Measurements from ENCODE around the gene FLT3. TPM values are rescaled to one million over a fixed set of nuclear protein-coding genes. Genes with fewer than 3 reads are reported as not detected.

The FLT3 gene
- total and polyA plus RNA-seq, 2 of the 13 experiments (the other 11 are each of a cell fraction or from before 2014, with no cell fraction given) = not detected

DNA sequence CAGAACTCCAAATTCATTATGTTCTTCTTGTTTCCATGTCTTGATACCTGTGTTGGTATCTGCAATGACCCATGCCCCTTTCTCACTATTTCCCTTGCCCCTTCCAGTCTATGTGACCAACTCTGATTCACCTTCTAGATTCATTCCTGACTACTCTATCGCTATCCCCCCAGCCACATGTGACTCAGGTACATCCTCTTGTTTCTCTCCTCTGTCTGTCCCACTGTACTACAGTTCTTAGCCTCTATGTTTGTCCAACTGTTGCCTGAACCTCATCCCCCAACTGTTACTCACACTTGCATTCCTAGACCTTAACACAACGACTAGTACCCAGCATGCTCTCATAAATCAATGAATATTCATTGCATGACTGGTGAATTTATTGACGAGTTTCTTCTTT is 10.0 kb upstream of the FLT3 start:
- CTCF ChIA-PET (ENCODE audit: low intra/inter-chr PET ratio, low total read pairs) = no interaction called here
- in situ Hi-C loops (cut with HindIII; ENCODE audit: extremely low pct_ligation_motif_present, low pct_unique_long_range_greater_than_20kb) = no loop called here
- WGBS (ENCODE audit: low lambda C conversion rate) = 10% methylated on average over 3 of the region's 3 CpGs

More for the DNA sequence above, 10.0 kb upstream of the FLT3 start:
- no peaks in the 10 kb centered on the region for H3K9me3 ChIP-seq (ENCODE audit: low read length)
- H3K4me1 ChIP-seq (ENCODE audit: insufficient read depth, low read length) = no peaks in the 10 kb centered on the region
- ATAC-seq (no peak), DNase-seq (ENCODE audit: low spot score) (no peak), FAIRE-seq (no peak)
- no peaks in the 10 kb centered on the region for H3K79me2 ChIP-seq (ENCODE audit: insufficient read depth, low read length)
- H3K9ac ChIP-seq (ENCODE audit: insufficient read depth, low read depth, low read length) = no peak overlapping the region
- H3K27me3 ChIP-seq (ENCODE audit: control insufficient read depth in 1 of 2, insufficient read depth in 2 of 2, low read length in 2 of 2) = no peaks in the 10 kb centered on the region
- POLR2A ChIA-PET = no interaction called here
- H3K36me3 ChIP-seq (replicated peaks in 1 of 2; ENCODE audit: control insufficient read depth in 1 of 2, insufficient read depth in 2 of 2, low read length in 2 of 2) = no peaks in the 10 kb centered on the region
- no peak overlapping the region for H3K4me3 ChIP-seq (replicated peaks in 1 of 3; ENCODE audit: insufficient read depth in 1 of 3, low read depth in 2 of 3, low read length in 3 of 3)
- no peak overlapping the region for H3K27ac ChIP-seq (ENCODE audit: extremely low read length, insufficient read depth, low read length)
- no TSS peak for BruUV-seq (replicated peaks)
- H2AFZ ChIP-seq (ENCODE audit: low read length) = no peak overlapping the region
- H4K20me1 ChIP-seq (ENCODE audit: insufficient read depth, low read length) = no peaks in the 10 kb centered on the region
- H3K4me2 ChIP-seq (ENCODE audit: low read depth, low read length) = no peak overlapping the region
- TF ChIP-seq ZNF496 (CRISPR knock-in tag; IDR thresholded peaks at IDR 0.05; ENCODE audit: insufficient replicate concordance) (no peak), MEIS1 (CRISPR knock-in tag; IDR thresholded peaks at IDR 0.05; ENCODE audit: borderline replicate concordance) (no peak), SALL2 (CRISPR knock-in tag; IDR thresholded peaks at IDR 0.05) (no peak), NR1H2 (CRISPR knock-in tag; IDR thresholded peaks at IDR 0.05; ENCODE audit: borderline replicate concordance, low read depth) (no peak), SYNCRIP (IDR thresholded peaks at IDR 0.05; ENCODE audit: insufficient read depth, low read depth, low read length) (no peak), MZF1 (CRISPR knock-in tag; IDR thresholded peaks at IDR 0.05; ENCODE audit: borderline replicate concordance) (no peak), ZNF713 (CRISPR knock-in tag; IDR thresholded peaks at IDR 0.05) (no peak), PAX8 (CRISPR knock-in tag; IDR thresholded peaks at IDR 0.05; ENCODE audit: borderline replicate concordance) (no peak), FOSL2 (CRISPR knock-in tag; IDR thresholded peaks at IDR 0.05) (no peak), ZBTB46 (CRISPR knock-in tag; IDR thresholded peaks at IDR 0.05; ENCODE audit: borderline replicate concordance) (no peak), TRAFD1 (CRISPR knock-in tag; IDR thresholded peaks at IDR 0.05; ENCODE audit: borderline replicate concordance) (no peak), KDM5B (CRISPR knock-in tag; IDR thresholded peaks at IDR 0.05; ENCODE audit: borderline replicate concordance) (no peak)
- TF ChIP-seq, protein P1, sequence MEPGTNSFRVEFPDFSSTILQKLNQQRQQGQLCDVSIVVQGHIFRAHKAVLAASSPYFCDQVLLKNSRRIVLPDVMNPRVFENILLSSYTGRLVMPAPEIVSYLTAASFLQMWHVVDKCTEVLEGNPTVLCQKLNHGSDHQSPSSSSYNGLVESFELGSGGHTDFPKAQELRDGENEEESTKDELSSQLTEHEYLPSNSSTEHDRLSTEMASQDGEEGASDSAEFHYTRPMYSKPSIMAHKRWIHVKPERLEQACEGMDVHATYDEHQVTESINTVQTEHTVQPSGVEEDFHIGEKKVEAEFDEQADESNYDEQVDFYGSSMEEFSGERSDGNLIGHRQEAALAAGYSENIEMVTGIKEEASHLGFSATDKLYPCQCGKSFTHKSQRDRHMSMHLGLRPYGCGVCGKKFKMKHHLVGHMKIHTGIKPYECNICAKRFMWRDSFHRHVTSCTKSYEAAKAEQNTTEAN (CRISPR knock-in tag; conservative IDR thresholded peaks at IDR 0.05) = no peak
- TF ChIP-seq, protein P2, sequence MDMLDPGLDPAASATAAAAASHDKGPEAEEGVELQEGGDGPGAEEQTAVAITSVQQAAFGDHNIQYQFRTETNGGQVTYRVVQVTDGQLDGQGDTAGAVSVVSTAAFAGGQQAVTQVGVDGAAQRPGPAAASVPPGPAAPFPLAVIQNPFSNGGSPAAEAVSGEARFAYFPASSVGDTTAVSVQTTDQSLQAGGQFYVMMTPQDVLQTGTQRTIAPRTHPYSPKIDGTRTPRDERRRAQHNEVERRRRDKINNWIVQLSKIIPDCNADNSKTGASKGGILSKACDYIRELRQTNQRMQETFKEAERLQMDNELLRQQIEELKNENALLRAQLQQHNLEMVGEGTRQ (IDR thresholded peaks at IDR 0.05; ENCODE audit: low read depth, low read length) = no peak
- TF ChIP-seq, protein P2 (CRISPR knock-in tag; IDR thresholded peaks at IDR 0.05; ENCODE audit: borderline replicate concordance) = no peak
- intact Hi-C loops (cut with micrococcal nuclease; ENCODE audit: unreplicated experiment) = no loop called here
